ENCODE results near the gene FBXL7. TPM values are rescaled to one million over a fixed set of nuclear protein-coding genes. Genes with fewer than 3 reads are reported as not detected.

FBXL7 gene
- polyA plus RNA-seq, 3 donors, result not detected

DNA sequence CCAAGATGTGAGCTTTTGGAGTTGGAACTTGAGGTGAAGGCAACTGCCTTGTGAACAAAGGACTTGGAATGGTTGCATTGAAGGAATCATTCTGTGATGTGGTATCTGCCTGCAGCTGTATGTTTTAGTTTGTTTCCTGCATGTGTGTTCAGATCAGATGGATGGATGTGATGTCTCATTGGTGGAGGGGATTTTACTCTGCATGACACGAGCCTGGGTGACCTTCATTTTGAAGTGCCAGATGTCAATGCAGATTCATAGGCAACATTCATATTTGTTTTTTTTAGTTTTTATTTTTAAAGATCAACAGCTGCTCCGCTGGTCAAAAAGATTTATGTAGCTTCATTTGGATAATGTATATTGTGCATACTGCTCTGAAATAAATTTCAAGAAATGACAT lies 13.5 kb downstream of the FBXL7 start:
- Mint-ChIP-seq H3K27me3 (ENCODE audit: low read depth in 3 of 3) (no peaks in the 10 kb centered on the region), H3K27ac (no peak overlapping the region), H3K4me3 (no peak overlapping the region), H3K9me3 (peaks cover 3 to 20% (median 8%) of the 10 kb centered on the region in 7 donors), H3K4me1 (no peaks in the 10 kb centered on the region), H3K36me3 (no peaks in the 10 kb centered on the region)
- Histone ChIP-seq H3K4me3 (replicated peaks in 1 of 3; ENCODE audit: low read depth in 2 of 3, low read length in 3 of 3) (no peak overlapping the region), H3K4me2 (replicated peaks; ENCODE audit: extremely low read depth, low read length, poor library complexity, severe bottlenecking) (no peak overlapping the region), H3K9ac (ENCODE audit: insufficient read depth, low read length, poor library complexity, severe bottlenecking) (no peak overlapping the region), H3K79me2 (ENCODE audit: insufficient read depth, low read length) (no peaks in the 10 kb centered on the region), H3K27ac (ENCODE audit: low read depth in 1 of 2, low read length in 2 of 2) (no peak overlapping the region), H4K20me1 (ENCODE audit: insufficient read depth, low read length) (no peaks in the 10 kb centered on the region), H3K4me1 (ENCODE audit: control insufficient read depth in 1 of 2, insufficient read depth in 2 of 2, low read length in 2 of 2) (no peaks in the 10 kb centered on the region), H3K9me3 (replicated peaks in 1 of 2; ENCODE audit: control insufficient read depth in 1 of 2, insufficient read depth in 1 of 2, low read length in 2 of 2) (peaks cover 22 to 30% of the 10 kb centered on the region in 2 donors), H3K27me3 (ENCODE audit: control insufficient read depth in 2 of 2, insufficient read depth in 2 of 2, low read length in 2 of 2) (no peaks in the 10 kb centered on the region), H3K36me3 (replicated peaks in 1 of 2; ENCODE audit: control insufficient read depth in 1 of 2, insufficient read depth in 2 of 2, low read length in 2 of 2) (no peaks in the 10 kb centered on the region), H2AFZ (ENCODE audit: insufficient read depth, low read depth, low read length, poor library complexity, severe bottlenecking) (no peak overlapping the region)
- no CpG with 5 or more reads among the region's 2 CpGs for WGBS (ENCODE audit: insufficient coverage)
- DNase-seq, result no peak
- intact Hi-C loops (cut with micrococcal nuclease), result no loop called here
- TF ChIP-seq, protein P1, sequence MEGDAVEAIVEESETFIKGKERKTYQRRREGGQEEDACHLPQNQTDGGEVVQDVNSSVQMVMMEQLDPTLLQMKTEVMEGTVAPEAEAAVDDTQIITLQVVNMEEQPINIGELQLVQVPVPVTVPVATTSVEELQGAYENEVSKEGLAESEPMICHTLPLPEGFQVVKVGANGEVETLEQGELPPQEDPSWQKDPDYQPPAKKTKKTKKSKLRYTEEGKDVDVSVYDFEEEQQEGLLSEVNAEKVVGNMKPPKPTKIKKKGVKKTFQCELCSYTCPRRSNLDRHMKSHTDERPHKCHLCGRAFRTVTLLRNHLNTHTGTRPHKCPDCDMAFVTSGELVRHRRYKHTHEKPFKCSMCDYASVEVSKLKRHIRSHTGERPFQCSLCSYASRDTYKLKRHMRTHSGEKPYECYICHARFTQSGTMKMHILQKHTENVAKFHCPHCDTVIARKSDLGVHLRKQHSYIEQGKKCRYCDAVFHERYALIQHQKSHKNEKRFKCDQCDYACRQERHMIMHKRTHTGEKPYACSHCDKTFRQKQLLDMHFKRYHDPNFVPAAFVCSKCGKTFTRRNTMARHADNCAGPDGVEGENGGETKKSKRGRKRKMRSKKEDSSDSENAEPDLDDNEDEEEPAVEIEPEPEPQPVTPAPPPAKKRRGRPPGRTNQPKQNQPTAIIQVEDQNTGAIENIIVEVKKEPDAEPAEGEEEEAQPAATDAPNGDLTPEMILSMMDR (IDR thresholded peaks at IDR 0.05), result no peak

DNA sequence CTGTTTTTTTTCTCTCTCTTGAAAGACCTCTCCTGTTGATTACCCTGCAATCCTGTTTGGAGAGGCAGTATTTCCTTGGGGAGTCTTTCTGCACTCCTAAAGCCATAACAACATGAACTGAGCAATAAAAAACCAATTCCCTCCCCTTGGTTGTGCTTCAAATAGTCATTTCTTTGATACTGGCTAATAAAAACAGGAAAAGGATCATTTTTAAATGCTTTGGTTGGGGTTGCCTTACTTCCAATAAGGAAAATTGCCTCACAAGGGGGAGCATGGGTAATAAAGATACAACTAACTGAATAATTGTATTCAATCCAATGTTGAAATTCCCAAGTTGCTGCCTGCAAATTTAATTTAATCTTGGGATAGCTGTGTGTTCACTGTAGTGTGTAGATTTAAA lies 13.9 kb downstream of the FBXL7 start:
- TF ChIP-seq, protein P1 (IDR thresholded peaks at IDR 0.05), result no peak
- Histone ChIP-seq H3K9me3 (replicated peaks in 1 of 2; ENCODE audit: control insufficient read depth in 1 of 2, insufficient read depth in 1 of 2, low read length in 2 of 2) (peaks cover 26 to 35% of the 10 kb centered on the region in 2 donors), H3K36me3 (replicated peaks in 1 of 2; ENCODE audit: control insufficient read depth in 1 of 2, insufficient read depth in 2 of 2, low read length in 2 of 2) (no peaks in the 10 kb centered on the region), H4K20me1 (ENCODE audit: insufficient read depth, low read length) (no peaks in the 10 kb centered on the region), H3K27ac (ENCODE audit: low read depth in 1 of 2, low read length in 2 of 2) (no peak overlapping the region), H2AFZ (ENCODE audit: insufficient read depth, low read depth, low read length, poor library complexity, severe bottlenecking) (no peak overlapping the region), H3K27me3 (ENCODE audit: control insufficient read depth in 2 of 2, insufficient read depth in 2 of 2, low read length in 2 of 2) (no peaks in the 10 kb centered on the region), H3K9ac (ENCODE audit: insufficient read depth, low read length, poor library complexity, severe bottlenecking) (no peak overlapping the region), H3K4me1 (ENCODE audit: control insufficient read depth in 1 of 2, insufficient read depth in 2 of 2, low read length in 2 of 2) (no peaks in the 10 kb centered on the region), H3K79me2 (ENCODE audit: insufficient read depth, low read length) (no peaks in the 10 kb centered on the region), H3K4me2 (replicated peaks; ENCODE audit: extremely low read depth, low read length, poor library complexity, severe bottlenecking) (no peak overlapping the region), H3K4me3 (replicated peaks in 1 of 3; ENCODE audit: low read depth in 2 of 3, low read length in 3 of 3) (no peak overlapping the region)
- Mint-ChIP-seq H3K27me3 (ENCODE audit: low read depth in 3 of 3) (no peaks in the 10 kb centered on the region), H3K27ac (no peak overlapping the region), H3K4me1 (no peaks in the 10 kb centered on the region), H3K36me3 (no peaks in the 10 kb centered on the region), H3K9me3 (peaks cover 3 to 23% (median 8%) of the 10 kb centered on the region in 7 donors), H3K4me3 (no peak overlapping the region)
- intact Hi-C loops (cut with micrococcal nuclease), result no loop called here
- no peak for DNase-seq

Measured in CD14-positive monocyte (primary cell).